ENCODE data around the gene DST. TPM values are rescaled to one million over a fixed set of nuclear protein-coding genes. Genes with fewer than 3 reads are reported as not detected.

Gene DST
- total RNA-seq, 1 experiment from 2014 or later, result 144 TPM

- H3K4me3 ChIP-seq (replicated peaks in 1 of 2; ENCODE audit: low read depth in 1 of 2, low read length in 2 of 2), result no peak overlapping the region
- H3K9me3 ChIP-seq (ENCODE audit: control insufficient read depth in 1 of 2, insufficient read depth in 1 of 2, low read depth in 1 of 2, low read length in 2 of 2), result no peaks in the 10 kb centered on the region
- H3K79me2 ChIP-seq (ENCODE audit: insufficient read depth, low read length), result no peaks in the 10 kb centered on the region
- no peak for ATAC-seq
- BruUV-seq (replicated peaks), result no TSS peak
- ChIA-PET POLR2A (no interaction called here), CTCF (no interaction called here), RAD21 (ENCODE audit: low non-redundant PET in 1 of 2, low total read pairs in 2 of 2, uncharacterized antibody in 2 of 2, unreplicated experiment in 2 of 2) (no interaction called here)
- H2AFZ ChIP-seq (ENCODE audit: low read depth, low read length, poor library complexity, severe bottlenecking), result no peak overlapping the region
- H4K20me1 ChIP-seq (ENCODE audit: insufficient read depth), result no peaks in the 10 kb centered on the region
- TF ChIP-seq POLR2A (IDR thresholded peaks at IDR 0.05; ENCODE audit: borderline replicate concordance, extremely low read depth, insufficient read depth, insufficient read length), result no peak
- no peak for TF ChIP-seq SP1 (IDR thresholded peaks at IDR 0.05; ENCODE audit: low read depth)
- TF ChIP-seq SIN3A (IDR thresholded peaks at IDR 0.05; ENCODE audit: low read depth), result no peak
- TF ChIP-seq REST (IDR thresholded peaks at IDR 0.05; ENCODE audit: low read depth), result no peak
- no peak for TF ChIP-seq ZFX (IDR thresholded peaks at IDR 0.05)
- H3K36me3 ChIP-seq (ENCODE audit: control insufficient read depth in 1 of 2, insufficient read depth in 2 of 2, low read length in 2 of 2), result peaks cover 3 to 43% of the 10 kb centered on the region in 2 experiments; a peak in 3 of 4 replicates
- no peak overlapping the region for H3K9ac ChIP-seq (ENCODE audit: low read length)
- no peak for DNase-seq (ENCODE audit: low read depth, low spot score)
- no peaks in the 10 kb centered on the region for H3K4me1 ChIP-seq (ENCODE audit: control insufficient read depth in 1 of 2, insufficient read depth in 2 of 2, low read length in 2 of 2)
- no peaks in the 10 kb centered on the region for H3K27me3 ChIP-seq (ENCODE audit: insufficient read depth, low read length)
- intact Hi-C loops (cut with micrococcal nuclease), result no loop called here
- H3K9me2 ChIP-seq (ENCODE audit: insufficient read depth), result no peaks in the 10 kb centered on the region
- H3K4me2 ChIP-seq (ENCODE audit: low read length), result no peak overlapping the region
- no peak overlapping the region for H3K27ac ChIP-seq (ENCODE audit: low read depth, low read length)
Measured at GRCh38 chr6:56501993-56502392, 140.7 kb downstream of the DST start.

GRCh38 chr6:56499095-56499494 is 143.6 kb downstream of the DST start:
- no TSS peak for BruUV-seq (replicated peaks)
- Histone ChIP-seq H3K79me2 (ENCODE audit: insufficient read depth, low read length) (no peaks in the 10 kb centered on the region), H2AFZ (ENCODE audit: low read depth, low read length, poor library complexity, severe bottlenecking) (no peak overlapping the region), H3K36me3 (ENCODE audit: control insufficient read depth in 1 of 2, insufficient read depth in 2 of 2, low read length in 2 of 2) (peaks cover 3 to 33% of the 10 kb centered on the region in 2 experiments; a peak in 3 of 4 replicates), H3K4me1 (ENCODE audit: control insufficient read depth in 1 of 2, insufficient read depth in 2 of 2, low read length in 2 of 2) (no peaks in the 10 kb centered on the region), H4K20me1 (ENCODE audit: insufficient read depth) (no peaks in the 10 kb centered on the region), H3K9me2 (ENCODE audit: insufficient read depth) (no peaks in the 10 kb centered on the region), H3K27me3 (ENCODE audit: insufficient read depth, low read length) (no peaks in the 10 kb centered on the region), H3K4me3 (replicated peaks in 1 of 2; ENCODE audit: low read depth in 1 of 2, low read length in 2 of 2) (no peak overlapping the region), H3K4me2 (ENCODE audit: low read length) (no peak overlapping the region), H3K9ac (ENCODE audit: low read length) (no peak overlapping the region), H3K27ac (ENCODE audit: low read depth, low read length) (no peak overlapping the region), H3K9me3 (ENCODE audit: control insufficient read depth in 1 of 2, insufficient read depth in 1 of 2, low read depth in 1 of 2, low read length in 2 of 2) (no peaks in the 10 kb centered on the region)
- ChIA-PET RAD21 (ENCODE audit: low non-redundant PET in 1 of 2, low total read pairs in 2 of 2, uncharacterized antibody in 2 of 2, unreplicated experiment in 2 of 2) (no interaction called here), CTCF (no interaction called here), POLR2A (no interaction called here)
- ATAC-seq (no peak), DNase-seq (ENCODE audit: low read depth, low spot score) (no peak)
- intact Hi-C loops (cut with micrococcal nuclease), result no loop called here
- no peak for TF ChIP-seq CBX3 (IDR thresholded peaks at IDR 0.05; ENCODE audit: low read depth)
- TF ChIP-seq CTCF (IDR thresholded peaks at IDR 0.05 in 2 of 3, conservative IDR thresholded peaks at IDR 0.05 in 1 of 3; ENCODE audit: borderline replicate concordance in 1 of 3, insufficient read depth in 1 of 3, low read depth in 2 of 3, low read length in 2 of 3), result no peak
- no peak for TF ChIP-seq REST (IDR thresholded peaks at IDR 0.05; ENCODE audit: low read depth)
- no peak for TF ChIP-seq ZBTB33 (IDR thresholded peaks at IDR 0.05; ENCODE audit: extremely low read depth, insufficient replicate concordance, low read length)
